ENCODE measurements around the gene WDR44. TPM values are rescaled to one million over a fixed set of nuclear protein-coding genes. Genes with fewer than 3 reads are reported as not detected.

Gene WDR44
- total and polyA plus RNA-seq, 2 donors, result 13.5 to 25.4 TPM

DNA sequence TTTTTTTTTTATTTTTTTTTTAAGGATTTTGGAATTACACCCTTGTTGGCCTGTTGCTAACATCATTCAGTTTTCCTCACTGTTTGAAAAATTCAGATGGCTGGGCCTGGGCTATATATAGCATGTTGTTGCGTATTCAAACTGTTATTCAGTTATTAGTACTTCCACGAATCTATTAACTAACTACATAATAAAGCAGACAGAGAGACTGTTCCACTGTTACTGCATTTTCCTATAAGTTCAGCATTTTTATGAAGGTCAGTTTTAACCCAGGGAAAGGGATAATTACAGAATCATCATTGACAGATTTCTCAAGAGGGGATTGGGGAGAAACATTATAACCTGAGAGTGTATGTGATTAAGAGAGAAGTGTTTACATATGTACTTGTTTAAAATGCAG, 152.8 kb downstream of the WDR44 start:
- H3K4me1 ChIP-seq (ENCODE audit: insufficient read depth), result no peaks in the 10 kb centered on the region

DNA sequence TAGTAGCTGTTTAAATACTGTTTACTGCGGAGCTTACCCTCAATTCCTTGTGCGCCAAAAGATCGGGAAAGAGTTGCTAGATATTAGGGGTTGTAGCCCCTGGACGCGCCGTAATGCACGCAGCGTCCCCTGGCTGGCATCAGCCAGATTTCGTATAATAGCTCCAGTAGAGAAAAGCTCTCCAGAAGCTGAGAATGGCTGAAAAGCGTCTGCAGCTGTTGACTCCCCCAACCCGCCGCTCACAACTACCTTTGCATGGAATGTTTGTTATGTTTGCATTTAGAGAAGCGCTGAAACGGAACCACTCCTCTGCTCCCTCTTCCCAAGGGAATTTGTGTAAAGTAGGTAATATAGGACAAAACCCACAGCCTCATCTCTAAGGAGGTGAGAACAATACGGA, 153.4 kb downstream of the WDR44 start:
- DNase-seq (ENCODE audit: extremely low spot score), result no peak
- H3K27ac ChIP-seq (ENCODE audit: low read depth), result no peak overlapping the region
- H3K4me1 ChIP-seq (ENCODE audit: insufficient read depth), result no peaks in the 10 kb centered on the region
- H3K36me3 ChIP-seq (ENCODE audit: insufficient read depth), result no peaks in the 10 kb centered on the region
- no peak overlapping the region for H3K4me3 ChIP-seq (ENCODE audit: low read depth, low read length)
- 84% methylated on average over 15 of the region's 15 CpGs for WGBS

More for the DNA sequence above, 152.8 kb downstream of the WDR44 start:
- no peaks in the 10 kb centered on the region for H3K36me3 ChIP-seq (ENCODE audit: insufficient read depth)
- no peak overlapping the region for H3K4me3 ChIP-seq (ENCODE audit: low read depth, low read length)
- DNase-seq (ENCODE audit: extremely low spot score), result no peak
- WGBS, result 77% methylated on average over 2 of the region's 2 CpGs
- H3K27ac ChIP-seq (ENCODE audit: low read depth), result no peak overlapping the region

Small RNA genes lying within 50 kb of the gene (small RNA-seq; reads per million reads assigned to genes)
- gene MIR1277, result not detected

Other genes with a start within 250 kb of the WDR44 start
- gene KLHL13, start 229.3 kb upstream of the WDR44 start, total RNA-seq, result 85.8 TPM
- gene KLHL13, start 229.3 kb upstream of the WDR44 start, polyA plus RNA-seq, result 21.5 TPM
- 50.4 TPM for gene DOCK11, start 149.7 kb downstream of the WDR44 start, total RNA-seq
- gene DOCK11, start 149.7 kb downstream of the WDR44 start, polyA plus RNA-seq, result 15.3 TPM